ENCODE data around the gene GPR137C. TPM values are rescaled to one million over a fixed set of nuclear protein-coding genes. Genes with fewer than 3 reads are reported as not detected.

GPR137C gene
- total RNA-seq, 4 donors from 2014 or later, result 0.22 to 1.2 (median 0.71) TPM

GRCh38 chr14:52590318-52590717, 37.7 kb downstream of the GPR137C start:
- no peak overlapping the region for H3K27ac ChIP-seq
- H3K4me3 ChIP-seq, result no peak overlapping the region
- DNase-seq (ENCODE audit: low spot score in 2 of 2), result no peak
- 88 to 91% methylated on average over 1 of the region's 1 CpG for WGBS, 2 donors
- no peaks in the 10 kb centered on the region for H3K4me1 ChIP-seq
- H3K9me3 ChIP-seq, result peaks cover 0 to 8% (median 0%) of the 10 kb centered on the region in 4 donors
- no peaks in the 10 kb centered on the region for H3K36me3 ChIP-seq
- TF ChIP-seq POLR2A (IDR thresholded peaks at IDR 0.05) (no peak), EP300 (IDR thresholded peaks at IDR 0.05) (no peak), CTCF (IDR thresholded peaks at IDR 0.05) (no peak)
- H3K27me3 ChIP-seq, result no peaks in the 10 kb centered on the region

- no peak overlapping the region for H3K4me3 ChIP-seq
- H3K27ac ChIP-seq, result no peak overlapping the region
- TF ChIP-seq EP300 (IDR thresholded peaks at IDR 0.05), result no peak
- TF ChIP-seq CTCF (IDR thresholded peaks at IDR 0.05), result no peak
- TF ChIP-seq POLR2A (IDR thresholded peaks at IDR 0.05), result no peak
- no peaks in the 10 kb centered on the region for H3K27me3 ChIP-seq
- no peak for DNase-seq (ENCODE audit: low spot score in 2 of 2)
- WGBS, 2 donors, result 89% methylated on average over 10 of the region's 10 CpGs
- peaks cover 0 to 8% (median 0%) of the 10 kb centered on the region in 4 donors for H3K9me3 ChIP-seq
- H3K4me1 ChIP-seq, result no peaks in the 10 kb centered on the region
- no peaks in the 10 kb centered on the region for H3K36me3 ChIP-seq
Observed at GRCh38 chr14:52596320-52596719, 43.7 kb downstream of the GPR137C start.

DNA sequence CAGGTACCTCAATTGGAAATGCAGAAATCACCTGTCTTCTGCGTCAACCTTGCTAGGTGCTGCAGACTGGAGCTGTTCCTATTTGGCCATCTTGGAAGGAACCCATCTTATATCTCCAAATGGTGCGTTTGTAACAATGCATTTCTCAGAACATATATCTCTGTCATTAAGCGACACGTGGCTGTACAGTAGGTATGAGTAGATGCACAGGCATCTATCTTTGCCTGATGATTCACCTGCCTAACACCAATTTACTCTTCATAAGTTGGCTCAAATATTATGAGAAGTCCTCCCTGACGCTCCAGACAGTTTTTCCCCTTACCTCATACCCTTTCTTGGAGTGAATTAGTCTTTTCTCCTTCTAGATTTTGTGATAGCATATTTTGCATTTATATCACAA, 44.2 kb downstream of the GPR137C start:
- no peak overlapping the region for H3K27ac ChIP-seq
- no peaks in the 10 kb centered on the region for H3K36me3 ChIP-seq
- no peaks in the 10 kb centered on the region for H3K4me1 ChIP-seq
- H3K27me3 ChIP-seq, result no peaks in the 10 kb centered on the region
- peaks cover 0 to 5% (median 0%) of the 10 kb centered on the region in 4 donors for H3K9me3 ChIP-seq
- DNase-seq (ENCODE audit: low spot score in 2 of 2), result no peak
- WGBS, 2 donors, result 89 to 93% methylated on average over 5 of the region's 5 CpGs
- TF ChIP-seq CTCF (IDR thresholded peaks at IDR 0.05) (no peak), POLR2A (IDR thresholded peaks at IDR 0.05) (no peak)
- no peak overlapping the region for H3K4me3 ChIP-seq

GRCh38 chr14:52598568-52598967, 45.9 kb downstream of the GPR137C start:
- Histone ChIP-seq H3K9me3 (peaks cover 0 to 2% (median 0%) of the 10 kb centered on the region in 4 donors), H3K27me3 (no peaks in the 10 kb centered on the region), H3K4me1 (no peaks in the 10 kb centered on the region), H3K27ac (no peak overlapping the region), H3K36me3 (no peaks in the 10 kb centered on the region), H3K4me3 (no peak overlapping the region)
- WGBS, 2 donors, result 92 to 93% methylated on average over 1 of the region's 1 CpG
- TF ChIP-seq POLR2A (IDR thresholded peaks at IDR 0.05) (no peak), EP300 (IDR thresholded peaks at IDR 0.05) (no peak), CTCF (IDR thresholded peaks at IDR 0.05) (no peak)
- no peak for DNase-seq (ENCODE audit: low spot score in 2 of 2)

- Histone ChIP-seq H3K9me3 (peaks cover 0 to 14% (median 3%) of the 10 kb centered on the region in 4 donors), H3K4me1 (no peaks in the 10 kb centered on the region), H3K27me3 (no peaks in the 10 kb centered on the region), H3K27ac (no peak overlapping the region), H3K36me3 (no peaks in the 10 kb centered on the region), H3K4me3 (no peak overlapping the region)
- DNase-seq (ENCODE audit: low spot score in 2 of 2), result no peak
- TF ChIP-seq POLR2A (IDR thresholded peaks at IDR 0.05) (no peak), CTCF (IDR thresholded peaks at IDR 0.05) (no peak), EP300 (IDR thresholded peaks at IDR 0.05) (no peak)
- WGBS, 2 donors, result 96% methylated on average over 3 of the region's 3 CpGs
Observed at GRCh38 chr14:52599974-52600373, 47.3 kb downstream of the GPR137C start.

Data from tibial nerve (tissue), 4 donors.